Caco-2 (cell line): ENCODE results near the gene MDP1. TPM values are rescaled to one million over a fixed set of nuclear protein-coding genes. Genes with fewer than 3 reads are reported as not detected.

Experiments used
- BruUV-seq: library from RNA; stranded (reverse); fragments of 400-500 nt; replicated peaks from 2 replicates; lab custom pipeline; 2021; lab: Mats Ljungman, UMichigan
- CTCF ChIA-PET: fragments of 300-600 bp; sonication (Branson Sonifier 250); formaldehyde crosslinking; loops from one replicate; lab custom pipeline; 2022; ENCODE audit warnings: antibody characterized with exemption; lab: Charles Lee
- POLR2A ChIA-PET: fragments of 300-600 bp; sonication (Branson Sonifier 250); formaldehyde crosslinking; loops from one replicate; lab custom pipeline; 2022; ENCODE audit warnings: antibody characterized with exemption; lab: Charles Lee
- DNase-seq, 2 experiments: peaks; one replicate each; pipeline versions ENCODE4 v3.0.0 to v3.0.0-alpha.2; 2020 to 2022
- H3K27me3 ChIP-seq: replicated peaks from 2 replicates; pipeline ENCODE4 v1.6.0; 2011; ENCODE audit warnings: low read length; ENCODE audit not compliant: control insufficient read depth, insufficient read depth
- H3K36me3 ChIP-seq: 2 replicates; pipeline ENCODE4 v1.5.1; 2011; ENCODE audit warnings: low read length; ENCODE audit not compliant: control insufficient read depth, insufficient read depth
- H3K4me1 ChIP-seq: fragments of 250-450 bp; sonication (Bioruptor Pico); 2 replicates; pipeline ENCODE4 v1.5.1; 2020; ENCODE audit warnings: mild to moderate bottlenecking
- H3K4me3 ChIP-seq: 2 replicates; pipeline ENCODE4 v1.5.1; 2011; ENCODE audit warnings: low read depth, mild to moderate bottlenecking, control low read depth, low read length
- H3K9me3 ChIP-seq: fragments of 250-450 bp; sonication (Bioruptor Pico); 2 replicates; pipeline ENCODE4 v1.5.1; 2020; ENCODE audit warnings: mild to moderate bottlenecking, moderate library complexity
- H3K27ac Mint-ChIP-seq: one replicate; pipeline ENCODE4 v1.8.0; 2022; ENCODE audit warnings: mixed read lengths; ENCODE audit not compliant: unreplicated experiment
- H3K27me3 Mint-ChIP-seq: one replicate; pipeline ENCODE4 v1.8.0; 2022; ENCODE audit warnings: mixed read lengths; ENCODE audit not compliant: insufficient read depth, unreplicated experiment
- H3K36me3 Mint-ChIP-seq: one replicate; pipeline ENCODE4 v1.8.0; 2022; ENCODE audit warnings: mild to moderate bottlenecking, mixed read lengths; ENCODE audit not compliant: insufficient read depth, unreplicated experiment
- H3K4me1 Mint-ChIP-seq: one replicate; pipeline ENCODE4 v1.8.0; 2022; ENCODE audit warnings: low read depth, mixed read lengths; ENCODE audit not compliant: unreplicated experiment
- H3K4me3 Mint-ChIP-seq: one replicate; pipeline ENCODE4 v1.8.0; 2022; ENCODE audit warnings: mild to moderate bottlenecking, moderate library complexity, mixed read lengths; ENCODE audit not compliant: unreplicated experiment
- H3K9me3 Mint-ChIP-seq: one replicate; pipeline ENCODE4 v1.8.0; 2022; ENCODE audit warnings: mixed read lengths; ENCODE audit not compliant: unreplicated experiment
- intact Hi-C: fragments of 100-400 bp; cut with micrococcal nuclease; formaldehyde crosslinking; loops from one replicate; pipeline ENCODE4 v1.10.0; 2022; ENCODE audit not compliant: unreplicated experiment
- total RNA-seq: library from RNA; stranded (reverse); gene quantifications from 2 replicates; pipeline ENCODE4 v1.2.3, GENCODE V29; 2022
- TF ChIP-seq, protein P1 (sequence below), 2 experiments: fragments of 200-600 bp in 1 of 2; IDR thresholded peaks; 1 replicate in 1 of 2; 2 replicates in 1 of 2; pipeline versions ENCODE4 v1.5.1 to v1.8.0; 2011 to 2022; ENCODE audit warnings: antibody characterized with exemption in 1 of 2, control low read depth in 1 of 2, inconsistent platforms in 1 of 2, low read depth in 1 of 2, low read length in 1 of 2, mild to moderate bottlenecking in 1 of 2, moderate library complexity in 1 of 2; ENCODE audit not compliant: insufficient read depth in 1 of 2, severe bottlenecking in 1 of 2, unreplicated experiment in 1 of 2

Gene MDP1
- total RNA-seq, 1 experiment from 2014 or later, result 20.5 TPM

DNA sequence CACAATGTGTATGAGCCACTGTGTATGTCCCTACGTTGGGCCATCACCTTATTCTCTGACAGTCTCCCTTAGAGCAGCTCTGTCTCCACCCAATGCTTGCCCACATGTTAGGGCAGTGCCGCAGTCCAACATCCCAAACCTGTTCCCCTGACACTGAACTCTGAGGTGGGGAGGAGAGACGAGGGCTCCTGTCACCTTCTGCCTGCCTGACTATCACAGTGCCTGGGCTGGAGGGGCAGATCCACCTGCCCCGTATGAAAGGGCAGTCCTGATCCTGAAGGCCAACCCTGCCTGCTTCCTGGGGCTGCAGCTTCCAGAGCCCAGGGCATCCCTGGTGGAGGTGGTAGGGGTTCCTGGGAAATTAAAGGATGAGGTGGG, 44.9 kb upstream of the MDP1 start:
- no peaks in the 10 kb centered on the region for H3K36me3 Mint-ChIP-seq
- POLR2A ChIA-PET, result no interaction called here

DNA sequence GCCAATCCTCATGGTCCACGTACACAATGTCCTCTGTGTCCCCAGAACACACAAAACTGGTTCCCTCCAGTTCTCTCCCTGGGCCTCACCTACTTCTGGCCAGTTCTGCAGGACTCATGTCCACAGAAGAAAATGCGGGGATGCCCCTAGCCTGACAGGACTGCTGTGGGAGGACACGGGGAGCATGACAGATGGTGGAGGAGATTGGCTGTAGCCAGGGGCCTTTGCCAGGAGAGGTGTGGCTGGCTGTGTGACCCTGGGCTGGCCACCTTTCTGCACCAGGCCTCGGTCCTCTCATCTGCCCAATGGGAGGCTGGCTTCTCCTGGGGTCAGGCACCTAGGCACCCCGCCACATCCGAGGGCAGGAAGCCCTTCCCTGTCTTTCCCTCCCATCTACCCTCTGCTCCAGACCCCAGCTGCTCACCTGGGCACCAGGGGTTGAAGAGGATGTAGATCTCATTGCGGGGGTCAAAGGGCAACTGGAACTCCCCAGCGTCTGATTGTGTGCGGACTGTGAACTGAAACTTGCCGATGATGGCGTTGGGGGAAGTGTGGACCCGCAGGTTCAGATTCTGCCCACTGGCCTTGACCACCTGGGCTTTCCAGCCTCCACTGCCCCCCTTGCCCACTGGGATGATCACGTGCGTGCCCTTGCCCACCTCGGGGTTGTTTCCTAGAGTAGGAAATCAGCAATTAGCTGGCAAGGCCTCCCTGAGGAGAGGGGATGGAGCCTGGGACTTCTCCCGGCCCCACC, 44.3 kb upstream of the MDP1 start:
- POLR2A ChIA-PET, result no interaction called here
- TF ChIP-seq, protein P1, sequence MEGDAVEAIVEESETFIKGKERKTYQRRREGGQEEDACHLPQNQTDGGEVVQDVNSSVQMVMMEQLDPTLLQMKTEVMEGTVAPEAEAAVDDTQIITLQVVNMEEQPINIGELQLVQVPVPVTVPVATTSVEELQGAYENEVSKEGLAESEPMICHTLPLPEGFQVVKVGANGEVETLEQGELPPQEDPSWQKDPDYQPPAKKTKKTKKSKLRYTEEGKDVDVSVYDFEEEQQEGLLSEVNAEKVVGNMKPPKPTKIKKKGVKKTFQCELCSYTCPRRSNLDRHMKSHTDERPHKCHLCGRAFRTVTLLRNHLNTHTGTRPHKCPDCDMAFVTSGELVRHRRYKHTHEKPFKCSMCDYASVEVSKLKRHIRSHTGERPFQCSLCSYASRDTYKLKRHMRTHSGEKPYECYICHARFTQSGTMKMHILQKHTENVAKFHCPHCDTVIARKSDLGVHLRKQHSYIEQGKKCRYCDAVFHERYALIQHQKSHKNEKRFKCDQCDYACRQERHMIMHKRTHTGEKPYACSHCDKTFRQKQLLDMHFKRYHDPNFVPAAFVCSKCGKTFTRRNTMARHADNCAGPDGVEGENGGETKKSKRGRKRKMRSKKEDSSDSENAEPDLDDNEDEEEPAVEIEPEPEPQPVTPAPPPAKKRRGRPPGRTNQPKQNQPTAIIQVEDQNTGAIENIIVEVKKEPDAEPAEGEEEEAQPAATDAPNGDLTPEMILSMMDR (IDR thresholded peaks at IDR 0.05; ENCODE audit: insufficient read depth in 1 of 2, low read depth in 1 of 2, low read length in 1 of 2, severe bottlenecking in 1 of 2, unreplicated experiment in 1 of 2), result no peak
- H3K4me1 ChIP-seq, result peaks cover 12% of the 10 kb centered on the region; the same call in 1 of the 2 replicates
- no peaks in the 10 kb centered on the region for H3K9me3 ChIP-seq
- Mint-ChIP-seq H3K27ac (no peak overlapping the region), H3K27me3 (no peaks in the 10 kb centered on the region), H3K36me3 (no peaks in the 10 kb centered on the region), H3K4me3 (no peak overlapping the region), H3K9me3 (no peaks in the 10 kb centered on the region), H3K4me1 (no peaks in the 10 kb centered on the region)
- no peak for DNase-seq
- H3K36me3 ChIP-seq, result no peaks in the 10 kb centered on the region
- H3K27me3 ChIP-seq, result no peaks in the 10 kb centered on the region
- CTCF ChIA-PET, result interaction anchor here (1.7 kb wide), 1 partner anchor 7 kb away, joined by 3 read pairs; no protein-coding TSS in a partner anchor
- no peak overlapping the region for H3K4me3 ChIP-seq
- no TSS peak for BruUV-seq
- intact Hi-C loops, result no loop called here

More for the DNA sequence above, 44.9 kb upstream of the MDP1 start:
- H3K4me1 Mint-ChIP-seq, result no peaks in the 10 kb centered on the region
- Histone ChIP-seq H3K4me1 (peaks cover 12% of the 10 kb centered on the region; the same call in 1 of the 2 replicates), H3K27me3 (no peaks in the 10 kb centered on the region), H3K9me3 (no peaks in the 10 kb centered on the region), H3K36me3 (no peaks in the 10 kb centered on the region), H3K4me3 (no peak overlapping the region)
- TF ChIP-seq, protein P1 (IDR thresholded peaks at IDR 0.05; ENCODE audit: insufficient read depth in 1 of 2, low read depth in 1 of 2, low read length in 1 of 2, severe bottlenecking in 1 of 2, unreplicated experiment in 1 of 2), result no peak
- no peaks in the 10 kb centered on the region for H3K9me3 Mint-ChIP-seq
- DNase-seq, result no peak
- intact Hi-C loops, result no loop called here
- no TSS peak for BruUV-seq
- no peaks in the 10 kb centered on the region for H3K27me3 Mint-ChIP-seq
- no peak overlapping the region for H3K4me3 Mint-ChIP-seq
- CTCF ChIA-PET, result interaction anchor here (1.7 kb wide), 1 partner anchor 8 kb away, joined by 3 read pairs; no protein-coding TSS in a partner anchor
- no peak overlapping the region for H3K27ac Mint-ChIP-seq

DNA sequence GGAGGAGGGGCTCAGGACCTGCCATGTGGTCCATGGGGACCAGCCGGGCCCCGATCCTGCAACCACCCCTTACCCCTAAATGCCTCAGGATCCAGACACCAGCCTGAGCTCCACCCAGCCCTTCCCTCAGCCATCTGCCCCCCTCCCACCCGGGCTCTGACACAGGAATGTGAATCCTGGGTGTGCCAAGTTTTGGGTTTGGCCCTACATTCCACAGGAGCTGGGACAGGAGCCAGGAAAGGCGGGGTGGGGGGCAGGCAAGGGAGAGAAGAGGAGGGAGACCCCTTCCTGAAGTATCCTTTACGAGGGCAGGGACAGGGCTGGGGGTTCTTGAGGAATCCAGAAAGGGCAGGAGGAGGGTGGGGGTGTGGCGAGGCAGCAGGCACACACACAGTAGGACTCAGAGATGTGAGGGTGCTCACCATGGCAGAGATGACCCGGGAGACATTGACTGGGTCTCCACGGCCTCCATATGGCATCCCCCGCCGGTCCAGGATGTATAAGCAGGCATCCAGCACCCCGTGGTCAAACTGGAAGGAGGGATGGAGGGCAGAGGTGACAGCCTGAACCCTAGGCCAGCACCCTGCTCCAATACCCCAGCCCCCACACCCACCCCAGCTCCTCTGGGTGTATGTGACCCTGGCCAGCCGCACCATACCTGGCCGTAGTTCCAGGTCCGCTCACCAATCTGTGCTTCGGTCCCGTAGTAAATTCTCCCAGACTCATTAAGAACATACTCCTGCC, 43.6 kb upstream of the MDP1 start:
- peak overlapping the region; percentile 16 for H3K27ac Mint-ChIP-seq
- peaks cover 11% of the 10 kb centered on the region; the same call in 1 of the 2 replicates for H3K4me1 ChIP-seq
- no peaks in the 10 kb centered on the region for H3K36me3 ChIP-seq
- no peaks in the 10 kb centered on the region for H3K9me3 ChIP-seq
- DNase-seq, result no peak
- H3K4me1 Mint-ChIP-seq, result no peaks in the 10 kb centered on the region
- no peaks in the 10 kb centered on the region for H3K9me3 Mint-ChIP-seq
- ChIA-PET CTCF (no interaction called here), POLR2A (interaction anchor here (0.6 kb wide), 1 partner anchor 167 kb away, joined by 3 read pairs; no protein-coding TSS in a partner anchor)
- no TSS peak for BruUV-seq
- intact Hi-C loops, result no loop called here
- no peak overlapping the region for H3K4me3 Mint-ChIP-seq
- H3K27me3 ChIP-seq, result no peaks in the 10 kb centered on the region
- H3K27me3 Mint-ChIP-seq, result no peaks in the 10 kb centered on the region
- TF ChIP-seq, protein P1 (IDR thresholded peaks at IDR 0.05; ENCODE audit: insufficient read depth in 1 of 2, low read depth in 1 of 2, low read length in 1 of 2, severe bottlenecking in 1 of 2, unreplicated experiment in 1 of 2), result no peak
- no peak overlapping the region for H3K4me3 ChIP-seq
- H3K36me3 Mint-ChIP-seq, result no peaks in the 10 kb centered on the region
